Pancreas (tissue), 10 donors: ENCODE results near the gene HAUS3. TPM values are rescaled to one million over a fixed set of nuclear protein-coding genes. Genes with fewer than 3 reads are reported as not detected.
A peak's percentile ranks its signal among the peaks of the same experiment; 100 is the strongest.
"Not testable (repeated sequence)": the region's sequence is repeated elsewhere in the genome, so short reads cannot be mapped to it uniquely, and the experiment has no call there.

Experiments used
- ATAC-seq, 4 donors: fragments of 200-7000 bp; cut with Tn5 transposase; one replicate each; pipeline versions ENCODE4 v1.8.0 to v1.9.1; 2020; ENCODE audit warnings: mild to moderate bottlenecking in 4 of 4, moderate library complexity in 4 of 4
- DNase-seq, 6 donors: peaks; one replicate each; pipeline ENCODE4 v3.0.0-alpha.2; 2020
- FAIRE-seq: peaks from 2 replicates; lab custom pipeline; 2012; peaks lifted over from hg19 to GRCh38; lab: Jason Lieb, UNC
- H3K27ac ChIP-seq, 4 donors: fragments of 200-600 bp; sonication (generic); 1 replicate in 3 of 4; 2 replicates in 1 of 4; pipeline versions ENCODE4 v1.5.0 to v1.8.0; 2020
- H3K27me3 ChIP-seq, 4 donors: fragments of 200-600 bp; one replicate each; pipeline ENCODE4 v1.8.0; 2021
- H3K36me3 ChIP-seq, 3 donors: fragments of 200-600 bp; sonication (generic) in 1 of 3; one replicate each; pipeline versions ENCODE4 v1.5.0 to v1.8.0; 2020 to 2021
- H3K4me1 ChIP-seq, 3 donors: fragments of 200-600 bp; one replicate each; pipeline ENCODE4 v1.8.0; 2021
- H3K4me3 ChIP-seq, 4 donors: fragments of 200-600 bp; sonication (generic) in 2 of 4; one replicate each; pipeline versions ENCODE4 v1.5.0 to v1.8.0; 2020 to 2021
- H3K9me3 ChIP-seq, 4 donors: fragments of 200-600 bp; one replicate each; pipeline ENCODE4 v1.8.0; 2021
- CTCF ChIP-seq, 4 donors: fragments of 200-600 bp; sonication (generic) in 3 of 4; IDR thresholded peaks; one replicate each; pipeline versions ENCODE4 v1.5.0 to v1.8.0; 2021; ENCODE audit warnings: antibody characterized with exemption in 4 of 4
- WGBS, 2 donors: extraction: QIAGEN DNeasy Blood & Tissue Kit; methylation state at CpG; one replicate each; pipeline ENCODE4 v1.1.7; 2013; 5-methylcytosine and 5-hydroxymethylcytosine counted together
- intact Hi-C, 3 donors: fragments of 100-400 bp; cut with DNase I; formaldehyde crosslinking; loops; one replicate each; pipeline versions ENCODE4 v1.11.1 to v1.14.2; 2022
- polyA plus RNA-seq, 2 donors: library from polyadenylated mRNA; stranded (reverse); fragments of 200-250 nt; gene quantifications; one replicate each; pipeline ENCODE4 v1.2.3, GENCODE V29; 2013
- total RNA-seq, 6 donors: library from RNA; stranded (reverse); fragmentation: NEBNext Ultra II Directional in 4 of 6; extraction: Animal tissue kit (Norgen Biotek cat#: 25700) in 4 of 6; gene quantifications; one replicate each; pipeline versions ENCODE4 v1.2.1 to v1.2.4, GENCODE V29; 2021 to 2023
- donor health status: healthy with polysubstance abuse.
- donor health status: DM: no; HTN: no; CAD: no; lungs with moderate emphysema.
- donor health status: DM: no; HTN: no; CAD: no.
- donor health status: control.
- donor health status: control.
- donor health status: Bipolar disorder and iron deficiency.
- donor health status: DM: yes; HTN: yes; CAD: no.
- donor health status: DM: no; HTN: no; CAD: no.
- donor health status: DM: no; HTN: no; CAD: no.
- donor health status: DM: yes; HTN: yes; CAD: no.

Gene HAUS3
- total and polyA plus RNA-seq, 8 donors: 4.1 to 9.6 (median 6.2) TPM

GRCh38 chr4:2236944-2237666 lies 4.8 kb downstream of the HAUS3 start:
- H3K27ac ChIP-seq: no peak overlapping the region
- WGBS, 2 donors: 67 to 68% methylated on average over 3 of the region's 3 CpGs
- FAIRE-seq (no peak), ATAC-seq (no peak), DNase-seq (no peak)
- intact Hi-C loops: no loop called here
- no peaks in the 10 kb centered on the region for H3K36me3 ChIP-seq
- H3K27me3 ChIP-seq: no peaks in the 10 kb centered on the region
- no peak overlapping the region for H3K4me3 ChIP-seq
- peaks cover 7 to 31% (median 12%) of the 10 kb centered on the region in 3 donors for H3K4me1 ChIP-seq
- no peaks in the 10 kb centered on the region for H3K9me3 ChIP-seq
- TF ChIP-seq CTCF (IDR thresholded peaks at IDR 0.05): no peak

GRCh38 chr4:2231082-2231481 lies 10.8 kb downstream of the HAUS3 start:
- ATAC-seq: no peak
- intact Hi-C loops: no loop called here
- WGBS, 2 donors: 97% methylated on average over 6 of the region's 6 CpGs
- no peaks in the 10 kb centered on the region for H3K9me3 ChIP-seq
- TF ChIP-seq CTCF (IDR thresholded peaks at IDR 0.05): no peak
- FAIRE-seq: no peak
- DNase-seq: no peak
- H3K4me3 ChIP-seq: no peak overlapping the region
- no peaks in the 10 kb centered on the region for H3K4me1 ChIP-seq
- no peaks in the 10 kb centered on the region for H3K27me3 ChIP-seq
- no peak overlapping the region for H3K27ac ChIP-seq
- no peaks in the 10 kb centered on the region for H3K36me3 ChIP-seq

GRCh38 chr4:2226261-2226660 lies 15.7 kb downstream of the HAUS3 start:
- intact Hi-C loops: loop anchor here in 1 of 3 donors (10.0 kb wide), 1 partner anchor 219 kb away; no protein-coding TSS in a partner anchor
- Histone ChIP-seq H3K27ac (no peak overlapping the region), H3K4me1 (no peaks in the 10 kb centered on the region), H3K36me3 (no peaks in the 10 kb centered on the region), H3K4me3 (no peak overlapping the region), H3K9me3 (no peaks in the 10 kb centered on the region), H3K27me3 (no peaks in the 10 kb centered on the region)
- ATAC-seq: no peak
- 73 to 75% methylated on average over 2 of the region's 2 CpGs for WGBS, 2 donors
- FAIRE-seq: no peak
- DNase-seq: no peak
- no peak for TF ChIP-seq CTCF (IDR thresholded peaks at IDR 0.05)

- Histone ChIP-seq H3K9me3 (no peaks in the 10 kb centered on the region), H3K4me3 (no peak overlapping the region), H3K27ac (peak overlapping the region in 1 of 4 donors; percentile 18), H3K27me3 (no peaks in the 10 kb centered on the region), H3K4me1 (no peaks in the 10 kb centered on the region), H3K36me3 (no peaks in the 10 kb centered on the region)
- intact Hi-C loops: loop anchor here in 1 of 3 donors (10.0 kb wide), 1 partner anchor 222 kb away; no protein-coding TSS in a partner anchor
- WGBS, 2 donors: 29 to 30% methylated on average over 2 of the region's 2 CpGs
- ATAC-seq (peak; percentile 74 to 87 (median 81)), DNase-seq (peak in 3 of 6 donors; percentile 24 to 58 (median 55)), FAIRE-seq (no peak)
- TF ChIP-seq CTCF (IDR thresholded peaks at IDR 0.05): no peak
Observed at GRCh38 chr4:2222838-2223237, 19.1 kb downstream of the HAUS3 start.

GRCh38 chr4:2221378-2221777 lies 20.5 kb downstream of the HAUS3 start:
- not testable (repeated sequence) for H3K27ac ChIP-seq, H3K36me3 ChIP-seq, H3K4me1 ChIP-seq, DNase-seq, H3K27me3 ChIP-seq, ATAC-seq, FAIRE-seq, H3K9me3 ChIP-seq, H3K4me3 ChIP-seq
- intact Hi-C loops: loop anchor here in 1 of 3 donors (10.0 kb wide), 1 partner anchor 223 kb away; no protein-coding TSS in a partner anchor
- WGBS, 2 donors: 68 to 69% methylated on average over 4 of the region's 4 CpGs
